HPDE6-E6E7 (cell line): ENCODE data around the gene PDE9A.
"Not testable (repeated sequence)": the region's sequence is repeated elsewhere in the genome, so short reads cannot be mapped to it uniquely, and the experiment has no call there.

Source experiments
- DNase-seq: peaks from one replicate; pipeline ENCODE4 v3.0.0; 2011; ENCODE audit warnings: missing footprints; ENCODE audit errors: extremely low spot score

PDE9A gene

GRCh38 chr21:42708107-42708506, 54.7 kb downstream of the PDE9A start:
- no peak for DNase-seq

GRCh38 chr21:42708916-42709315, 55.5 kb downstream of the PDE9A start:
- DNase-seq: not testable (repeated sequence)

GRCh38 chr21:42711667-42712066, 58.2 kb downstream of the PDE9A start:
- no peak for DNase-seq

- DNase-seq: not testable (repeated sequence)
Observed at GRCh38 chr21:42715427-42715826, 62.0 kb downstream of the PDE9A start.

GRCh38 chr21:42716074-42716473, 62.7 kb downstream of the PDE9A start:
- no peak for DNase-seq

GRCh38 chr21:42720484-42720883, 67.1 kb downstream of the PDE9A start:
- not testable (repeated sequence) for DNase-seq

- DNase-seq: no peak
Observed at GRCh38 chr21:42721341-42721824, 68.0 kb downstream of the PDE9A start.

- no peak for DNase-seq
Observed at GRCh38 chr21:42722153-42722552, 68.7 kb downstream of the PDE9A start.

- no peak for DNase-seq
Observed at GRCh38 chr21:42722808-42723473, 69.5 kb downstream of the PDE9A start.

GRCh38 chr21:42724226-42724920, 71.0 kb downstream of the PDE9A start:
- peak; percentile 68 for DNase-seq

GRCh38 chr21:42725416-42725930, 72.1 kb downstream of the PDE9A start:
- no peak for DNase-seq

- DNase-seq: peak; percentile 92
Observed at GRCh38 chr21:42731264-42732032, 78.0 kb downstream of the PDE9A start.

GRCh38 chr21:42732033-42732410, 78.6 kb downstream of the PDE9A start:
- no peak for DNase-seq

- DNase-seq: no peak
Observed at GRCh38 chr21:42733037-42733627, 79.7 kb downstream of the PDE9A start.

GRCh38 chr21:42733874-42734273, 80.5 kb downstream of the PDE9A start:
- DNase-seq: no peak

GRCh38 chr21:42734323-42734971, 81.0 kb downstream of the PDE9A start:
- DNase-seq: no peak

GRCh38 chr21:42735061-42735460, 81.6 kb downstream of the PDE9A start:
- no peak for DNase-seq

GRCh38 chr21:42735944-42736343, 82.5 kb downstream of the PDE9A start:
- no peak for DNase-seq

GRCh38 chr21:42736646-42737350, 83.4 kb downstream of the PDE9A start:
- no peak for DNase-seq

- no peak for DNase-seq
Observed at GRCh38 chr21:42737951-42738590, 84.7 kb downstream of the PDE9A start.
